Mesendoderm (in vitro differentiated cells): ENCODE measurements around the gene SLC29A4.
"Not testable (repeated sequence)": the region's sequence is repeated elsewhere in the genome, so short reads cannot be mapped to it uniquely, and the experiment has no call there.

Experiments used
- DNase-seq: peaks from one replicate; pipeline ENCODE4 v3.0.0; 2013
- H2AK5ac ChIP-seq: 2 replicates; pipeline ENCODE4 v1.6.1; 2013; ENCODE audit warnings: low read length, inconsistent platforms
- H2BK120ac ChIP-seq: 2 replicates; pipeline ENCODE4 v1.6.1; 2013; ENCODE audit warnings: low read depth, mild to moderate bottlenecking, low read length, moderate library complexity, mixed read lengths
- H2BK15ac ChIP-seq: replicated peaks from 2 replicates; pipeline ENCODE4 v1.6.1; 2013; ENCODE audit warnings: low read depth, mild to moderate bottlenecking, moderate library complexity
- H2BK5ac ChIP-seq: 2 replicates; pipeline ENCODE4 v1.6.1; 2013; ENCODE audit warnings: low read length, inconsistent platforms
- H3K18ac ChIP-seq: 2 replicates; pipeline ENCODE4 v1.6.1; 2013; ENCODE audit warnings: mild to moderate bottlenecking, low read length, mixed read lengths
- H3K23ac ChIP-seq: one replicate; pipeline ENCODE4 v1.6.1; 2013; ENCODE audit warnings: low read length
- H3K27ac ChIP-seq: 2 replicates; pipeline ENCODE4 v1.5.1; 2013; ENCODE audit warnings: low read depth, mild to moderate bottlenecking, inconsistent platforms, low read length, moderate library complexity
- H3K27me3 ChIP-seq: 2 replicates; pipeline ENCODE4 v1.6.1; 2013; ENCODE audit warnings: low read length, control low read depth, mild to moderate bottlenecking, inconsistent platforms; ENCODE audit not compliant: insufficient read depth, poor library complexity
- H3K36me3 ChIP-seq: 2 replicates; pipeline ENCODE4 v1.6.1; 2013; ENCODE audit warnings: low read length, inconsistent platforms; ENCODE audit not compliant: control insufficient read depth, insufficient read depth
- H3K4ac ChIP-seq: one replicate; pipeline ENCODE4 v1.6.1; 2013; ENCODE audit warnings: low read depth, mild to moderate bottlenecking, low read length, moderate library complexity
- H3K4me1 ChIP-seq: 2 replicates; pipeline ENCODE4 v1.6.1; 2013; ENCODE audit warnings: low read depth, low read length, inconsistent platforms; ENCODE audit not compliant: control insufficient read depth
- H3K4me2 ChIP-seq: 2 replicates; pipeline ENCODE4 v1.6.1; 2013; ENCODE audit warnings: low read length
- H3K4me3 ChIP-seq: 2 replicates; pipeline ENCODE4 v1.5.1; 2013; ENCODE audit warnings: mild to moderate bottlenecking, low read length
- H3K56ac ChIP-seq: one replicate; pipeline ENCODE4 v1.6.1; 2013; ENCODE audit warnings: low read length
- H3K79me1 ChIP-seq: 2 replicates; pipeline ENCODE4 v1.6.1; 2013; ENCODE audit warnings: low read length, inconsistent platforms
- H3K79me2 ChIP-seq: 2 replicates; pipeline ENCODE4 v1.6.1; 2013; ENCODE audit warnings: mild to moderate bottlenecking, low read length; ENCODE audit not compliant: control insufficient read depth, insufficient read depth
- H3K9ac ChIP-seq: 2 replicates; pipeline ENCODE4 v1.6.1; 2013; ENCODE audit warnings: low read length, inconsistent platforms
- H4K5ac ChIP-seq: one replicate; pipeline ENCODE4 v1.6.1; 2013; ENCODE audit warnings: low read length
- H4K8ac ChIP-seq: one replicate; pipeline ENCODE4 v1.6.1; 2013; ENCODE audit warnings: low read depth, mild to moderate bottlenecking, control low read depth, low read length, moderate library complexity
- WGBS: extraction: QIAGEN DNeasy Blood & Tissue Kit; methylation state at CpG from one replicate; pipeline ENCODE4 v1.1.7; 2013; ENCODE audit warnings: low lambda C conversion rate, missing lambda C conversion rate; ENCODE audit not compliant: insufficient coverage; ENCODE audit errors: extremely low coverage; 5-methylcytosine and 5-hydroxymethylcytosine counted together

The SLC29A4 gene

GRCh38 chr7:5248201-5248885, 34.4 kb upstream of the SLC29A4 start:
- H3K9ac ChIP-seq = no peak overlapping the region
- no peak overlapping the region for H3K4me3 ChIP-seq
- H3K27me3 ChIP-seq = no peaks in the 10 kb centered on the region
- H3K27ac ChIP-seq = no peak overlapping the region
- H2BK15ac ChIP-seq = no peak overlapping the region
- no peak overlapping the region for H4K5ac ChIP-seq
- no peak overlapping the region for H2AK5ac ChIP-seq
- H3K79me1 ChIP-seq = no peaks in the 10 kb centered on the region
- no peak overlapping the region for H3K4ac ChIP-seq
- no peak overlapping the region for H3K56ac ChIP-seq
- H3K36me3 ChIP-seq = no peaks in the 10 kb centered on the region
- no peak overlapping the region for H3K4me2 ChIP-seq
- H3K18ac ChIP-seq = no peak overlapping the region
- no peak overlapping the region for H3K23ac ChIP-seq
- no CpG with 5 or more reads among the region's 31 CpGs for WGBS
- H3K4me1 ChIP-seq = no peaks in the 10 kb centered on the region
- H3K79me2 ChIP-seq = no peaks in the 10 kb centered on the region
- DNase-seq = no peak
- no peak overlapping the region for H2BK5ac ChIP-seq
- no peak overlapping the region for H4K8ac ChIP-seq
- H2BK120ac ChIP-seq = no peak overlapping the region

GRCh38 chr7:5250787-5251186, 32.0 kb upstream of the SLC29A4 start:
- H4K5ac ChIP-seq, H3K4me2 ChIP-seq, H2BK15ac ChIP-seq, H2AK5ac ChIP-seq, H3K36me3 ChIP-seq, H3K79me1 ChIP-seq, H3K4ac ChIP-seq, H3K23ac ChIP-seq, H4K8ac ChIP-seq, H3K4me3 ChIP-seq, H3K27ac ChIP-seq, H3K4me1 ChIP-seq, H2BK120ac ChIP-seq, H3K27me3 ChIP-seq, DNase-seq, H3K18ac ChIP-seq, H3K56ac ChIP-seq, H3K79me2 ChIP-seq, H3K9ac ChIP-seq, H2BK5ac ChIP-seq: not testable (repeated sequence)
- no CpG with 5 or more reads among the region's 8 CpGs for WGBS

GRCh38 chr7:5253529-5253928, 29.2 kb upstream of the SLC29A4 start:
- H2BK120ac ChIP-seq, H3K23ac ChIP-seq, H3K36me3 ChIP-seq, H4K8ac ChIP-seq, H3K27ac ChIP-seq, H3K4me2 ChIP-seq, H4K5ac ChIP-seq, H2BK15ac ChIP-seq, H2AK5ac ChIP-seq, H3K4me3 ChIP-seq, H3K9ac ChIP-seq, H3K79me1 ChIP-seq, H3K4ac ChIP-seq, H3K4me1 ChIP-seq, H2BK5ac ChIP-seq, H3K18ac ChIP-seq, H3K56ac ChIP-seq, H3K27me3 ChIP-seq, DNase-seq, H3K79me2 ChIP-seq: not testable (repeated sequence)
- WGBS = no CpG with 5 or more reads among the region's 14 CpGs

- H3K18ac ChIP-seq, H3K36me3 ChIP-seq, H4K5ac ChIP-seq, H4K8ac ChIP-seq, H3K9ac ChIP-seq, H3K4me1 ChIP-seq, H3K23ac ChIP-seq, H3K4ac ChIP-seq, H2BK5ac ChIP-seq, H3K27ac ChIP-seq, H3K56ac ChIP-seq, H3K27me3 ChIP-seq, H3K79me2 ChIP-seq, H3K4me3 ChIP-seq, H3K4me2 ChIP-seq, DNase-seq, H2AK5ac ChIP-seq, H3K79me1 ChIP-seq, H2BK120ac ChIP-seq, H2BK15ac ChIP-seq: not testable (repeated sequence)
- no CpG with 5 or more reads among the region's 9 CpGs for WGBS
Measured at GRCh38 chr7:5254371-5254770, 28.4 kb upstream of the SLC29A4 start.

- Histone ChIP-seq H3K4me1 (no peaks in the 10 kb centered on the region), H4K5ac (no peak overlapping the region), H2BK15ac (no peak overlapping the region), H4K8ac (no peak overlapping the region), H2BK120ac (no peak overlapping the region), H3K9ac (no peak overlapping the region), H3K27me3 (no peaks in the 10 kb centered on the region), H3K4me3 (no peak overlapping the region), H3K4ac (no peak overlapping the region), H3K27ac (no peak overlapping the region), H2BK5ac (no peak overlapping the region), H2AK5ac (no peak overlapping the region), H3K4me2 (no peak overlapping the region), H3K79me1 (no peaks in the 10 kb centered on the region), H3K23ac (no peak overlapping the region), H3K18ac (no peak overlapping the region), H3K79me2 (no peaks in the 10 kb centered on the region), H3K56ac (no peak overlapping the region), H3K36me3 (no peaks in the 10 kb centered on the region)
- no CpG with 5 or more reads among the region's 3 CpGs for WGBS
- DNase-seq = no peak
Measured at GRCh38 chr7:5255832-5256231, 26.9 kb upstream of the SLC29A4 start.

GRCh38 chr7:5260530-5261068, 22.1 kb upstream of the SLC29A4 start:
- not testable (repeated sequence) for H3K4ac ChIP-seq, H3K56ac ChIP-seq, H3K79me2 ChIP-seq, H2BK15ac ChIP-seq, H3K36me3 ChIP-seq, H3K79me1 ChIP-seq, H3K23ac ChIP-seq, H2BK5ac ChIP-seq, DNase-seq, H4K5ac ChIP-seq, H3K4me2 ChIP-seq, H3K27ac ChIP-seq, H2AK5ac ChIP-seq, H3K4me3 ChIP-seq, H3K27me3 ChIP-seq, H2BK120ac ChIP-seq, H3K4me1 ChIP-seq, H3K18ac ChIP-seq, H4K8ac ChIP-seq, H3K9ac ChIP-seq
- no CpG with 5 or more reads among the region's 15 CpGs for WGBS
